ENCODE results near the gene NACC1. TPM values are rescaled to one million over a fixed set of nuclear protein-coding genes. Genes with fewer than 3 reads are reported as not detected.

NACC1 gene
- total RNA-seq, 4 donors from 2014 or later: 13.4 to 47.6 (median 35.3) TPM

DNA sequence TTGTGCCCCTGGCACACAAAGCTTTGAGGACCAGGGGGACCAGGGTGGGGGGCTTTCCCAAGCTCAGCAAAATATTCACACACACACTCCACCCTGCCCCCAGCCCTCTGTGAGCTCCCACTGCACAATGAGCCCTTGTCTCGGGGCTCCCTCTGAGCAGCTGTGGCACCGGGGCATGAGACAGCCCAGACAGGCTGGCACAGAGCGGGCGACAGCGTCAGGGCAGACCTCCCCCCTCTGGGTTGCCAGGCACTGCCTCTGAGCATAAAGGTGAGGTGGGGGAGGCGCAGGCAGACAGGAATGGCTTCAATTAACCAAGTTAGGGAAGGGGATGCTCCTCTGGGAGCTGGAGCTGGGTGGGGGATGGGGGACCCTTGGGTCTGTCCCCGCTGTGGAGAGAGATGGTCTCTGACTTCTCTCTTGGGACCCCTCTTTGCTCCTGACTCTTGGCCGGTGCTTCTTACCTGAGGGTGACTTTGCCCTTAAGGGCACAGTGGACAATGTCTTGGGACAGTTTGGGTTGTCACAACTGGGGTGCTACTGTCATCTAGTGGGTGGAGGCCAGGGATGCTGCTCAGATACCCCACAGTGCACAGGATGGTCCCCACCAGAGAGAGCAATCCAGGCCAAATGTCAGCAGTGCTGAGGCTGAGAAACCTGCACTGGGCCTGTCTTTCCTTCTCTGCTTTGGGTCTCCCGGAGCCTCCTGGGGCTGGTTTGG lies 45.7 kb upstream of the NACC1 start:
- TF ChIP-seq POLR2A (IDR thresholded peaks at IDR 0.05) (no peak), POLR2AphosphoS5 (IDR thresholded peaks at IDR 0.05) (no peak)
- TF ChIP-seq, protein P1, sequence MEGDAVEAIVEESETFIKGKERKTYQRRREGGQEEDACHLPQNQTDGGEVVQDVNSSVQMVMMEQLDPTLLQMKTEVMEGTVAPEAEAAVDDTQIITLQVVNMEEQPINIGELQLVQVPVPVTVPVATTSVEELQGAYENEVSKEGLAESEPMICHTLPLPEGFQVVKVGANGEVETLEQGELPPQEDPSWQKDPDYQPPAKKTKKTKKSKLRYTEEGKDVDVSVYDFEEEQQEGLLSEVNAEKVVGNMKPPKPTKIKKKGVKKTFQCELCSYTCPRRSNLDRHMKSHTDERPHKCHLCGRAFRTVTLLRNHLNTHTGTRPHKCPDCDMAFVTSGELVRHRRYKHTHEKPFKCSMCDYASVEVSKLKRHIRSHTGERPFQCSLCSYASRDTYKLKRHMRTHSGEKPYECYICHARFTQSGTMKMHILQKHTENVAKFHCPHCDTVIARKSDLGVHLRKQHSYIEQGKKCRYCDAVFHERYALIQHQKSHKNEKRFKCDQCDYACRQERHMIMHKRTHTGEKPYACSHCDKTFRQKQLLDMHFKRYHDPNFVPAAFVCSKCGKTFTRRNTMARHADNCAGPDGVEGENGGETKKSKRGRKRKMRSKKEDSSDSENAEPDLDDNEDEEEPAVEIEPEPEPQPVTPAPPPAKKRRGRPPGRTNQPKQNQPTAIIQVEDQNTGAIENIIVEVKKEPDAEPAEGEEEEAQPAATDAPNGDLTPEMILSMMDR (IDR thresholded peaks at IDR 0.05): no peak
- Histone ChIP-seq H3K27me3 (no peaks in the 10 kb centered on the region), H3K4me1 (peaks cover 58% of the 10 kb centered on the region), H3K27ac (peak overlapping the region; percentile 52), H3K4me3 (no peak overlapping the region), H3K9me3 (no peaks in the 10 kb centered on the region), H3K36me3 (peaks cover 27% of the 10 kb centered on the region)
- 90% methylated on average over 2 of the region's 9 CpGs for WGBS
- no peak for DNase-seq (ENCODE audit: low spot score in 2 of 2)

DNA sequence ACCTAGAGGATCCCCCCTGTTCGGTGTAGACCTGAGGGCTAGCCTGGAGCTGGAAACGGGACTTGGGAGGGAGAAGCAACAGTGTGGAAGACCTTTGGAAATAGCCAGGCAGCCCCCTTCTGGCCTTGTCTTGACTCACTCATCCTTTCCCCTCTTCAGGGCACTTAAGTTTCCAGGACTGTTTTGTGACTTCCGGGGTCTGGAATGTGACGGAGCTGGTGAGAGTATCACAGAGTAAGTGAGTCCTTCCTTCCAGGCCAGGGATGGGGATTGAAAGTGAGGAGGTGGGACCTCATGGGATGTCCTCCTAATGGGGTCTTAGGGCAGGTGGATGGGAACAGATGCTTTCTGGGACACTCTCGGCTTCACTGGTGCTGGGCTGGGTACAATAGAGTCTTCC lies 44.8 kb upstream of the NACC1 start:
- H3K27ac ChIP-seq: peak overlapping the region; percentile 52
- H3K4me3 ChIP-seq: no peak overlapping the region
- peaks cover 58% of the 10 kb centered on the region for H3K4me1 ChIP-seq
- DNase-seq (ENCODE audit: low spot score in 2 of 2): no peak
- TF ChIP-seq, protein P1 (IDR thresholded peaks at IDR 0.05): no peak
- TF ChIP-seq POLR2A (IDR thresholded peaks at IDR 0.05) (no peak), POLR2AphosphoS5 (IDR thresholded peaks at IDR 0.05) (no peak), EP300 (IDR thresholded peaks at IDR 0.05) (no peak)
- H3K36me3 ChIP-seq: peaks cover 37% of the 10 kb centered on the region
- H3K27me3 ChIP-seq: no peaks in the 10 kb centered on the region
- WGBS: 84% methylated on average over 5 of the region's 5 CpGs
- no peaks in the 10 kb centered on the region for H3K9me3 ChIP-seq

DNA sequence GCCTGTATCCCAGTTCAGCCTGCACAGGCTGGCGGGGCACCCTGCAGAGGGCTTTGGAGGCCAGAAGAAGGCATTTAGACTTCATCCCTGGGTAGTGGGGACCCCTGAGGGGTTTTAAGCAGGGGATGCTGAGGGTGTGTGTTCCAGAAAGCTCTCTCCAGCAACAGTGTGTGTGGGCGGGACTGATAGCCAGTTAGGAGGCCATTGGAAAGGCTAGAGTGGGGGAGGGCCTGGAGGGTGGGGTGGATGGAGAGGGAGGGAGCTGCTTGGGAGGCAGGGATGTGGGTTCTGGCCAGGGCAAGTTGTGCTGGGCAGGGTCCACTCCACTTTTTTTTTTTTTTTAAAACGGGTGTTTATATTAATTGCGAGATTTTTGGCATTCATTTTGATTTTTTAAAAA lies 43.7 kb upstream of the NACC1 start:
- WGBS: 54% methylated on average over 4 of the region's 4 CpGs
- H3K27ac ChIP-seq: peak overlapping the region; percentile 19
- no peaks in the 10 kb centered on the region for H3K9me3 ChIP-seq
- TF ChIP-seq EP300 (IDR thresholded peaks at IDR 0.05) (no peak), POLR2AphosphoS5 (IDR thresholded peaks at IDR 0.05) (no peak), POLR2A (IDR thresholded peaks at IDR 0.05) (no peak)
- TF ChIP-seq, protein P1 (IDR thresholded peaks at IDR 0.05): no peak
- H3K36me3 ChIP-seq: peaks cover 42% of the 10 kb centered on the region
- no peaks in the 10 kb centered on the region for H3K27me3 ChIP-seq
- no peak overlapping the region for H3K4me3 ChIP-seq
- DNase-seq (ENCODE audit: low spot score in 2 of 2): no peak
- peaks cover 58% of the 10 kb centered on the region for H3K4me1 ChIP-seq

DNA sequence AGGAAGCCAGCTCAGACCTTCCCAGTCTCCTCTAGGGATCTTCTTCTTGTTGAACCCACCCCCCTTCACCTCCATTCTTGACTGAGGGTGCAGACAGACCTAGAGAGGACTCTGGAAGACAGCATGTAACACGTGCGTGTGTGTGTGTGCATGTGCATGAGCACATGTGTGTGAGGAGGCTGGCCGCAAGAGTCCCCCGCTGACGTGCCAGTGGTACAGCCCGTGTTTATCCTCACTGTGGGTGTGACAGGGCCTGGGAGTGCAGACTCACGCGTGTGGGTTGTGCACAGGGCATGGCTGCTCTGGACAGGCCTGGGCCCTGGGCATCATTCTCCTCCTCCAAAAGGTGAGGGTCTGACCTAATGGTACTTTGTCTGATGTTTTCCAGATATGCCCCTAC lies 41.7 kb upstream of the NACC1 start:
- H3K27me3 ChIP-seq: no peaks in the 10 kb centered on the region
- TF ChIP-seq POLR2AphosphoS5 (IDR thresholded peaks at IDR 0.05): no peak
- no peak for TF ChIP-seq POLR2A (IDR thresholded peaks at IDR 0.05)
- TF ChIP-seq, protein P1 (IDR thresholded peaks at IDR 0.05): no peak
- no peak for TF ChIP-seq EP300 (IDR thresholded peaks at IDR 0.05)
- H3K27ac ChIP-seq: peak overlapping the region; percentile 51
- H3K9me3 ChIP-seq: no peaks in the 10 kb centered on the region
- WGBS: 63% methylated on average over 8 of the region's 8 CpGs
- H3K4me3 ChIP-seq: no peak overlapping the region
- H3K36me3 ChIP-seq: peaks cover 59% of the 10 kb centered on the region
- H3K4me1 ChIP-seq: peaks cover 56% of the 10 kb centered on the region
- no peak for DNase-seq (ENCODE audit: low spot score in 2 of 2)

DNA sequence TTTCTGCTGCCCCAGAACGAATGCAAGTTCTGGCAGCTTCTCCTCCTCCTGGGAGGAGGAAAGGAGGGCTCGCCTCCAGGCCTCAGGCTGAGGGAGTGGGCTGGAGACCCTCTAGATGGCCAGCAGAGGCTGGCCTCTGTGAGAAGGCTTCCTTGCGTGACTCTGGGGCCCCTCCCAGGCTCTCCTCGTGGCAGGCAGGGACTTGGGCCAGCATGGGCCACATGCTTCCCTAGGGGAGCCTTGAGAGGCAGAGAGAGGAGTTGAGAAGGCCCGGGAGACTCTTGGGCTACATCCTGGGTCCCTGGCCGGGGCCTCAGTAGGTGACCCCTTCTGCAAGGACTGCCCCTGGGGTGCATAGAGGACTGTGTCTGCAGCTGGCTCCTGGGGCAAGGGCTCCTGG lies 41.3 kb upstream of the NACC1 start:
- WGBS: 50% methylated on average over 1 of the region's 6 CpGs
- Histone ChIP-seq H3K4me1 (peaks cover 59% of the 10 kb centered on the region), H3K27ac (peak overlapping the region; percentile 51), H3K9me3 (no peaks in the 10 kb centered on the region), H3K36me3 (peaks cover 63% of the 10 kb centered on the region), H3K4me3 (no peak overlapping the region), H3K27me3 (no peaks in the 10 kb centered on the region)
- TF ChIP-seq POLR2AphosphoS5 (IDR thresholded peaks at IDR 0.05) (no peak), POLR2A (IDR thresholded peaks at IDR 0.05) (no peak), EP300 (IDR thresholded peaks at IDR 0.05) (no peak)
- TF ChIP-seq, protein P1 (IDR thresholded peaks at IDR 0.05): no peak
- DNase-seq (ENCODE audit: low spot score in 2 of 2): no peak
